IPS-18c (cell line): ENCODE results near the gene NDUFB3.
"Not testable (repeated sequence)": the region's sequence is repeated elsewhere in the genome, so short reads cannot be mapped to it uniquely, and the experiment has no call there.

ENCODE experiments used
- H3K4me3 ChIP-seq: 2 replicates; pipeline ENCODE4 v1.7.0; 2013; ENCODE audit warnings: low read depth, mild to moderate bottlenecking, low read length, moderate library complexity; ENCODE audit not compliant: insufficient read depth
- H3K9me3 ChIP-seq: one replicate; pipeline ENCODE4 v1.6.1; 2013; ENCODE audit warnings: mild to moderate bottlenecking, low read length, moderate library complexity; ENCODE audit not compliant: control insufficient read depth, insufficient read depth

The NDUFB3 gene

GRCh38 chr2:201071479-201072200 is at the start of gene NDUFB3, which contains the start of gene HYCC2:
TSS of gene NDUFB3 (plus strand) at chr2:201072001. CDS start at chr2:201078883, 6,882 bp downstream.
TSS of gene HYCC2 (minus strand) at chr2:201071671. CDS start at chr2:201024009, 47,662 bp downstream.
- Histone ChIP-seq H3K9me3 (no peaks in the 10 kb centered on the region), H3K4me3 (peak within 1 kb of the TSS; percentile 62)

GRCh38 chr2:201024518-201024917 is 47.3 kb upstream of the NDUFB3 start:
- H3K4me3 ChIP-seq = no peak overlapping the region

GRCh38 chr2:201034355-201034754 is 37.4 kb upstream of the NDUFB3 start:
- not testable (repeated sequence) for H3K9me3 ChIP-seq, H3K4me3 ChIP-seq

More at GRCh38 chr2:201024518-201024917, 47.3 kb upstream of the NDUFB3 start:
- H3K9me3 ChIP-seq = no peaks in the 10 kb centered on the region

GRCh38 chr2:201038361-201038760 is 33.4 kb upstream of the NDUFB3 start:
- H3K4me3 ChIP-seq, H3K9me3 ChIP-seq: not testable (repeated sequence)

- H3K4me3 ChIP-seq = no peak overlapping the region
Observed at GRCh38 chr2:201038855-201039254, 32.9 kb upstream of the NDUFB3 start.

GRCh38 chr2:201040867-201041628 is 30.8 kb upstream of the NDUFB3 start:
- Histone ChIP-seq H3K9me3 (no peaks in the 10 kb centered on the region), H3K4me3 (no peak overlapping the region)

More at GRCh38 chr2:201038855-201039254, 32.9 kb upstream of the NDUFB3 start:
- no peaks in the 10 kb centered on the region for H3K9me3 ChIP-seq

GRCh38 chr2:201042451-201042850 is 29.4 kb upstream of the NDUFB3 start:
- H3K4me3 ChIP-seq, H3K9me3 ChIP-seq: not testable (repeated sequence)

- H3K9me3 ChIP-seq, H3K4me3 ChIP-seq: not testable (repeated sequence)
Observed at GRCh38 chr2:201043050-201043449, 28.8 kb upstream of the NDUFB3 start.

GRCh38 chr2:201046881-201047280 is 24.9 kb upstream of the NDUFB3 start:
- Histone ChIP-seq H3K9me3 (no peaks in the 10 kb centered on the region), H3K4me3 (no peak overlapping the region)

GRCh38 chr2:201049455-201049854 is 22.3 kb upstream of the NDUFB3 start:
- Histone ChIP-seq H3K9me3 (no peaks in the 10 kb centered on the region), H3K4me3 (no peak overlapping the region)

GRCh38 chr2:201057087-201057521 is 14.7 kb upstream of the NDUFB3 start:
- no peak overlapping the region for H3K4me3 ChIP-seq
- no peaks in the 10 kb centered on the region for H3K9me3 ChIP-seq

GRCh38 chr2:201057715-201058248 is 14.0 kb upstream of the NDUFB3 start:
- Histone ChIP-seq H3K4me3 (no peak overlapping the region), H3K9me3 (no peaks in the 10 kb centered on the region)

GRCh38 chr2:201058914-201059313 is 12.9 kb upstream of the NDUFB3 start:
- H3K4me3 ChIP-seq = no peak overlapping the region
- peaks cover 2% of the 10 kb centered on the region for H3K9me3 ChIP-seq

GRCh38 chr2:201059961-201060755 is 11.6 kb upstream of the NDUFB3 start:
- Histone ChIP-seq H3K9me3 (peaks cover 2% of the 10 kb centered on the region), H3K4me3 (no peak overlapping the region)

GRCh38 chr2:201063516-201063915 is 8.3 kb upstream of the NDUFB3 start:
- not testable (repeated sequence) for H3K9me3 ChIP-seq, H3K4me3 ChIP-seq

GRCh38 chr2:201064797-201065329 is 6.9 kb upstream of the NDUFB3 start:
- no peak overlapping the region for H3K4me3 ChIP-seq
- H3K9me3 ChIP-seq = peaks cover 2% of the 10 kb centered on the region

- H3K9me3 ChIP-seq = no peaks in the 10 kb centered on the region
- H3K4me3 ChIP-seq = peak overlapping the region; percentile 62
Observed at GRCh38 chr2:201070948-201071478, 788 bp upstream of the NDUFB3 start.
